Ecto neural progenitor cell (in vitro differentiated cells): ENCODE measurements around the gene MBNL2.

Experiments used
- DNase-seq: peaks from one replicate; pipeline ENCODE4 v3.0.0-alpha.2; 2018; ENCODE audit warnings: low spot score

The MBNL2 gene

GRCh38 chr13:97275776-97276501 is 53.8 kb downstream of the MBNL2 start:
- no peak for DNase-seq

DNA sequence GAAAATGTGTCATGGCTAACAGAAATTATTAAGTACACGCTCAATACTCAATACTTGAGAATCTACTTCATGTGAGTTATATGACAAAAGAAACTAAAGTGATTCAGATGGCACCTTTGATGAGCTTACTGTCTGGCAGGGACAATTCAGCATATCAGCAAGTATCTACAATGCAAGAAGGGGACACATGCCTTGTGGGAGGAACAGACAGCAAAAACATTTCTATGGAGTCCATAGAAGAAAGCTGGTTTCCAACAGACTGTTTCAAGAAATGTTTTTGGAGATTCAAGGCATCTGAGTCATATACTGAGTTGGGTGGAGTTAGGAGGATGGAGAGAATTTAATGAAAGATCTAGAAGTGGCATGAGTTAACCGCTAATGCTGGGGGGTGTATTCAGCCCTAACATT is 54.7 kb downstream of the MBNL2 start:
- no peak for DNase-seq

- no peak for DNase-seq
These were observed 56.6 kb downstream of the MBNL2 start for GRCh38 chr13:97278435-97279411.

GRCh38 chr13:97279913-97280312 is 57.8 kb downstream of the MBNL2 start:
- no peak for DNase-seq

- no peak for DNase-seq
These were observed 58.3 kb downstream of the MBNL2 start for GRCh38 chr13:97280478-97280877.

DNA sequence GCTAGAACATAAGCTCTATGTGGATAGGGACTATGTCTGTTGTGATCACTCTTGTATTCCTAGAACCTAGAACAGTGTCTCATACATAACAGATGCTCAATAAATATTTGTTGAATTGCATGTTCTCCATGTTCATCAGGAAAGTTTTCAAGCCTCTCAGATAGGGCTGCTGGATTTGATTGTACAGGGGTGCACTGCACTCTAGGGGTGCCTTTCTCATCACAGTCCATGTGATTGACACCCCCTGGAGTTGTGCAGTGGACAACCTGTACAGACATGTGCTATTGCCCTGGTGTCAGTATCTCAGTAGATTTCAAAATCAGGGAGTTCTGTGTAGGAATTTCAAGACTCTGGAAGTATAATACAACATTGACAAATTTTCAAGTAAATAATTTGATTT is 58.9 kb downstream of the MBNL2 start:
- DNase-seq, result no peak

- DNase-seq, result no peak
These were observed 60.6 kb downstream of the MBNL2 start for GRCh38 chr13:97282705-97283104.

GRCh38 chr13:97283888-97284287 is 61.8 kb downstream of the MBNL2 start:
- no peak for DNase-seq

- DNase-seq, result no peak
These were observed 62.4 kb downstream of the MBNL2 start for GRCh38 chr13:97284558-97284957.

- DNase-seq, result no peak
These were observed 63.3 kb downstream of the MBNL2 start for GRCh38 chr13:97285221-97285955.

DNA sequence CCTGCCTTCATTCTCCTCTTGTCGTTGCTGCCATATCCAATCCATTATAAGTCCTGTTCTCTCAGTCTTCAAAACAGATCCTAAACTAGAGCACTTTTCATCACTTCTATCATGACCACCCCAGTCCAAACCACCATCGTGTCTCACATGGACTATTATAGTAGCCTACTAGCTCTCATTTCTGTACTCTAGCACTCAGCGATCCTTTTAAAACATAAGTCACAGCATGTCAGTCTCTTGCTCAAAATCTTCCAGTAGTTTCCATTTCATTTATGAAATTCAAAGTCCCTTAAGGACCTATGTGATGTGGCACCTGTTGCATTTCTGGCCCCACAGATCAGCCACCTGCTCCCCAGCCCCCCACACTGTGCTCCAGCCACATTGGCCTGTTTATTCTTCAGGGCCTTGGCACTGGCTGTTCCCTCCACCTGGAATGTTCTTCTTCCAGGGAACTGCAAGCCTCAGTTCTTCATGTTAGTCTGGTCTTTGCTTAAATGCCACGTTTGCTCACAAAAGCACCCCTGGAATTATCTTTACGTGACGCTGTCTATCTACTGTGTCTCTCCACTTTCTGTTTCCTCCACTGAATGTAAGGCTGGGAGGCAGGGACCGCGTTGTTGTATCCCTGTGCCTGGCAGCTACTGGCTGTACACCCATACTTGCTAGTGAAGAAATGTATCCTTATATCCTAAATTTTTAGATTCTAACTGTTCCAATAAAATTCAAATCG is 64.3 kb downstream of the MBNL2 start:
- no peak for DNase-seq

DNA sequence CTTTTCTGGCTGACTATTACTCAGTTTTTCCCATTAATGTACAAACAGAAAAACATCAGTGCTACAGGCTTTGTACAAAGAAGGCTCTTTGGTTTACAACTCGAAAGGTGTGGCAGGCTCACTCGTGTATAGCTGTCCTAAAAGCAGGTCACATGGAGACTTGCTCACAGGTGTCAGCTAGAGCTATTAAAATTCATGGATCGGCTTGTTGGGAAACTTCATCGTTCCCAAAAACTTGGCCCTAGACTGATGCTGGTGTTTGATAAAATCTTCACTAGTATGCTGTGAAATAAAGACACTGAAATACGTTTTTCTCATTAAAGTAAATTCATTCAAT is 64.9 kb downstream of the MBNL2 start:
- no peak for DNase-seq

DNA sequence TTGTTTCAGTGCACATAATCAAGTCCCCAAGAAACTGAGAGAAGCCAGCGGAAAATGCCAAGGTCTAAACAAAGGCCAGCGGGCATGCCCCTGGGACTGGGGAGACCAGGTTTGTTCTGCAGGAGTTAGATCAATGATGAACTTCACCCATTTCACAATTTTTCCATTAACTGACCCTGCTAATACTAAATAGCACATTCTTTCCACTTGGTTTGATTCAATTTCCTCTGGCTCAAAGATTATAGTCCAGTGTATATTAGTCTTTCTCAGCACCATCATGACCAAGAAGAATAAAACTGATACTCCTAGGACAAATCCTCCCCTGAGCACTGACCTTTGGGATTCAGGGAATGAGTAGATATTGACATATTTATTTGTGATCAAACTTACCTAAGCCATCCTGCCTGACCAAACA is 66.4 kb downstream of the MBNL2 start:
- no peak for DNase-seq

DNA sequence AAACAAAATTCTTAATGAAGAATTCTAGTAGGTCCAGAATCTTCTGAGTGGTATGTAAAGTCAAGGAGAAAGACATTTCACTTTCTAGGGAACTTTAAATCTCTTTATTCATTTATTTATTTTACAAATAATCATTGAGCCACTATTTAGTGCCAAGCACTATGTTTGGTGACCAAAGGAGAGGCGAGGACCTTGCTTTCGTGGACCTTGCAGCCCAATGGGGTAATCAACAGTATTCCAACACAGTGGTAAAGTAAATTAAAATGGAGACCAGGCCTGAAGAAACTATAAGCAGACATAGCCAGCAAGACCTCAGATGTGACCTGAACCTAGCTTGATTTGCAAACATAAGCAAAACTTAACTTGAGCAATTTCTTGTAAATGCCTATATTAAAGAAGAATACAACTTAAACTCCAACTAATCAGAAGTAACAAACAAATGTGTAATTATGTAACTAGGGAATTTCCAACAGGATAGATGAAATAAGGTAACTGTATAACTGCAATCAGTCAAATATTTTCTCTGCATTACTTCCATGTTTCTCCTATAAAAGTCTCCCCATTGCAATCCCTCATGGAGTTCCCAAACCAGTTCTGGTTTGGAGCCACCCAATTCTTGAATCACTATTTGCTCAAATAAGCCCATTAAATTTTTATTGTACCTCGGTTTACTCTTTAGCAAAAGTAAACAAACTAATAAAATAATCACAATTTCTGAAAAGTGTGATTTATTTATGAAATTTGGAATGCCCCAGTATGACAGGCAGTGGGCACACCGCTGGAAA is 67.6 kb downstream of the MBNL2 start:
- DNase-seq, result no peak

DNA sequence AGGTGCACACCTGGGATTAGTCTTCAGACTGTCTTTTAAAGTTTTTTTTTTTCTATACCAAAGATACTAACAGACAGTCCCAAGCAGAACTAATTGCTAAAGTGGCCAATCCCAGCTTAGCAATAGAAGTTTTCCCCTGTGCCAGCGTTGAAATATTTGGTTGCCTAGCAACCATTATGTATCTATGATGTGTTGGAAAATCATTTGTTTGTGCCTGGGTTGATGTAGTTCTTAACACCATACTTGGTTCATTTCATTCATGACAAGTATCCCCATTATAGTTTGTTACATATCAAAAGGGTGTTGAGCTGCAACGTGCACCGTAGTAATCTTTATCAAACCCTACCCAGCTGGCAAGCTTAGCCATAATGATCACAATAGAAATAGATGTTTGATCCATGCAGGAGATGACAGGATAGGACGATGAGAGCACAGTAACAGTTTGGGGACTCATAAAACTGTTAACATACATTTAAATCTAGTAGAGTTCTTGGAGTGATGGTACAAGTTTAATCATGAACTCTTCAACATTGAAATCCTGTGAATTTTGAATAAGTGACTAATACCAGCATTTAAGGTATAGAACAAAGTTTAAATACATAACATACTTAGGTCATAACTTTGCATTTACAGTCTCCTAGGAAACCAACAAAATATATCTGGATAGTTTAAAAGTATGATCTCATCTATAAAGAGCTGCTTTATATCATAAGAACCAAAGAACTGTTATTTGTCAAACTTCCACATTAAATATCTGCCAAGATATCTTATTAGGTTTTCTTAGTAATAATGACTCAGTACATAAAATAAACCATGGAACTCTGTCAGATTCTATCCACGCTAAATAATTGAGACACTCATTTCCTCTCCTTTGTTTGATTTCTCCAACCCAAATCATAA is 73.4 kb downstream of the MBNL2 start:
- DNase-seq, result no peak

DNA sequence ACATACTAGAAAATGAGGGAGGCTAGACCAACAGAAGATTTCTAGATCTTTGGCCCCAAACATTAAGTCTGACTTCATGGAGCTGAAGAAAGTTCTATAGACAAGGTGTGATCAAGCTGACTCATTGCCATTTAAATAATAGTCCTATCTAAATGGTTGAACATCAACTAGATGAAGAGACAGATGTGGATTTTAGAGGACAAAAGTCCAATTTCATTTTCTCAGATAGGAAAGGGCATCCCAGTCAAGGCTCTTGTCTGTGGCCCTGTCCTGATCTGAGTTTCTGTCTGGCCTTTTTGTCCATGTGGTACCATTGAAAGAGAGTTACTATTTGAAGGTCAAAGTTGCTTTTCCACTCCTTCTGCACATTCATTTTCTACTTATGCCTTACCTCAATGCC is 74.6 kb downstream of the MBNL2 start:
- no peak for DNase-seq

DNA sequence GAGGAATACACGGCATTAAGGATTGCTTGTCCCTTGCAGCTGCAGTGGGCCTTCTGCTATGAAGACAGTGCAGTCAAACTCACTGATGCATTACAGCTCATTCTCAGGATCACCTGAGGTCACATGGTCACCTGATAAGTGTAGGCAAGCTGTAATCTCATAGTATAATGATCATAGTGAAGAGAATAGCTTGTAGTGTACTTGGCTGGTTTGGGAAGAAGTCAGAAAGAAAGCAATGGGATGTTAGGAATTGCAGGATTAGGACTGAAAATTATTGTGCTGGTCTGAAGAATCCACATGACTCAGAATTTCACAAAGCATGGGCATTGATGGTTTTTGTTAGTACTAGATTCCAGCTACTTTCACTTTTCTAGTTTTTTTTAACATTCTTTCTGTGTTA is 76.7 kb downstream of the MBNL2 start:
- no peak for DNase-seq

- DNase-seq, result no peak
These were observed 78.7 kb downstream of the MBNL2 start for GRCh38 chr13:97300871-97301270.

- no peak for DNase-seq
These were observed 79.4 kb downstream of the MBNL2 start for GRCh38 chr13:97301382-97302095.
